H1 (cell line): ENCODE results near the gene TRO. TPM values are rescaled to one million over a fixed set of nuclear protein-coding genes. Genes with fewer than 3 reads are reported as not detected.
A peak's percentile ranks its signal among the peaks of the same experiment; 100 is the strongest.

Source experiments
- CTCF ChIA-PET: fragments of 300-600 bp; sonication (Branson Sonifier 250); formaldehyde crosslinking; loops from one replicate; lab custom pipeline; 2021; ENCODE audit not compliant: partially characterized antibody; lab: Charles Lee
- POLR2A ChIA-PET: fragments of 300-600 bp; sonication (Branson Sonifier 250); formaldehyde crosslinking; loops from one replicate; lab custom pipeline; 2021; ENCODE audit warnings: inconsistent platforms; ENCODE audit not compliant: partially characterized antibody; lab: Charles Lee
- DNase-seq, 2 experiments: peaks; one replicate each; pipeline versions ENCODE4 v3.0.0 to v3.0.0-alpha.2; 2010 to 2022; ENCODE audit warnings: low spot score in 2 of 2, low read depth in 1 of 2, mixed read lengths in 1 of 2
- FAIRE-seq: peaks from 2 replicates; lab custom pipeline; 2011; peaks lifted over from hg19 to GRCh38; lab: Jason Lieb, UNC
- H2AFZ ChIP-seq: 2 replicates; pipeline ENCODE4 v1.8.1; 2012; ENCODE audit warnings: low read length, inconsistent platforms
- H2AK5ac ChIP-seq: 2 replicates; pipeline ENCODE4 v1.6.1; 2013; ENCODE audit warnings: low read depth, low read length
- H2BK120ac ChIP-seq: replicated peaks from 2 replicates; pipeline ENCODE3; 2013; ENCODE audit warnings: low read depth, low read length, inconsistent platforms
- H2BK12ac ChIP-seq: 2 replicates; pipeline ENCODE4 v1.6.1; 2013; ENCODE audit warnings: low read depth, low read length
- H2BK15ac ChIP-seq: 2 replicates; pipeline ENCODE4 v1.6.1; 2013; ENCODE audit warnings: low read length
- H2BK20ac ChIP-seq: 2 replicates; pipeline ENCODE4 v1.6.1; 2013; ENCODE audit warnings: low read length
- H2BK5ac ChIP-seq: 2 replicates; pipeline ENCODE4 v1.6.1; 2013; ENCODE audit warnings: low read depth, low read length
- H3K14ac ChIP-seq: 2 replicates; pipeline ENCODE4 v1.6.1; 2013; ENCODE audit warnings: inconsistent platforms; ENCODE audit not compliant: insufficient read length
- H3K18ac ChIP-seq: 2 replicates; pipeline ENCODE4 v1.6.1; 2013; ENCODE audit warnings: low read length; ENCODE audit errors: extremely low read depth
- H3K23ac ChIP-seq: 2 replicates; pipeline ENCODE4 v1.6.1; 2013; ENCODE audit warnings: inconsistent platforms; ENCODE audit not compliant: insufficient read length
- H3K23me2 ChIP-seq: 2 replicates; pipeline ENCODE4 v1.6.1; 2013; ENCODE audit warnings: low read depth, low read length
- H3K27ac ChIP-seq: 2 replicates; pipeline ENCODE4 v1.6.1; 2011; ENCODE audit warnings: low read depth, low read length, inconsistent platforms
- H3K27me3 ChIP-seq, 4 experiments: replicated peaks in 1 of 4; 1 replicate in 1 of 4; 2 replicates in 3 of 4; pipeline versions ENCODE4 v1.6.1 to v1.8.1; 2011 to 2013; ENCODE audit warnings: low read length in 3 of 4, mild to moderate bottlenecking in 3 of 4, inconsistent platforms in 2 of 4, mixed read lengths in 2 of 4, moderate library complexity in 1 of 4; ENCODE audit not compliant: control insufficient read depth in 3 of 4, insufficient read depth in 3 of 4; ENCODE audit errors: extremely low read depth in 1 of 4
- H3K36me3 ChIP-seq, 4 experiments: 2 replicates each; pipeline versions ENCODE4 v1.6.1 to v1.8.1; 2011 to 2013; ENCODE audit warnings: mild to moderate bottlenecking in 4 of 4, low read length in 3 of 4, moderate library complexity in 2 of 4, control low read depth in 1 of 4, inconsistent platforms in 1 of 4; ENCODE audit not compliant: insufficient read depth in 4 of 4, control insufficient read depth in 2 of 4
- H3K4ac ChIP-seq: replicated peaks from 2 replicates; pipeline ENCODE3; 2013; ENCODE audit warnings: low read length, low read depth, mixed read lengths, inconsistent platforms; ENCODE audit not compliant: insufficient read length
- H3K4me1 ChIP-seq, 4 experiments: replicated peaks in 1 of 4; 1 replicate in 1 of 4; 2 replicates in 3 of 4; pipeline versions ENCODE4 v1.6.1 to v1.8.1; 2011 to 2013; ENCODE audit warnings: low read length in 3 of 4, inconsistent platforms in 2 of 4, mixed read lengths in 1 of 4; ENCODE audit not compliant: insufficient read depth in 4 of 4, control insufficient read depth in 3 of 4
- H3K4me2 ChIP-seq, 2 experiments: 2 replicates each; pipeline versions ENCODE4 v1.6.1 to v1.8.1; 2011 to 2013; ENCODE audit warnings: low read depth in 2 of 2, low read length in 2 of 2, control low read depth in 1 of 2, inconsistent platforms in 1 of 2, mild to moderate bottlenecking in 1 of 2; ENCODE audit not compliant: insufficient read depth in 1 of 2
- H3K4me3 ChIP-seq, 4 experiments: fragments of 200-600, 300-600 bp in 1 of 4; sonication (generic), shearing (Covaris generic), sonication (Bioruptor Twin) in 1 of 4; 2 replicates each; pipeline versions ENCODE4 v1.5.1 to v1.8.1; 2011 to 2016; ENCODE audit warnings: low read length in 4 of 4, low read depth in 3 of 4, control low read depth in 2 of 4, inconsistent platforms in 2 of 4, mild to moderate bottlenecking in 2 of 4, mixed read lengths in 1 of 4, moderate library complexity in 1 of 4; ENCODE audit not compliant: insufficient read depth in 2 of 4; ENCODE audit errors: extremely low read depth in 1 of 4
- H3K56ac ChIP-seq: replicated peaks from 2 replicates; pipeline ENCODE3; 2013; ENCODE audit warnings: low read depth, mild to moderate bottlenecking, mixed read lengths, low read length, inconsistent platforms; ENCODE audit not compliant: insufficient read length
- H3K79me1 ChIP-seq: 2 replicates; pipeline ENCODE4 v1.6.1; 2013; ENCODE audit warnings: low read depth, low read length, control low read depth
- H3K79me2 ChIP-seq, 2 experiments: 2 replicates each; pipeline versions ENCODE4 v1.6.1 to v1.8.1; 2012 to 2013; ENCODE audit warnings: low read length in 2 of 2, mild to moderate bottlenecking in 2 of 2, inconsistent platforms in 1 of 2; ENCODE audit not compliant: insufficient read depth in 2 of 2, control insufficient read depth in 1 of 2
- H3K9ac ChIP-seq, 4 experiments: replicated peaks in 1 of 4; 1 replicate in 1 of 4; 2 replicates in 3 of 4; pipeline versions ENCODE4 v1.6.1 to v1.8.1; 2011 to 2013; ENCODE audit warnings: low read depth in 3 of 4, low read length in 3 of 4, control low read depth in 2 of 4, mild to moderate bottlenecking in 2 of 4, moderate library complexity in 2 of 4, inconsistent platforms in 1 of 4; ENCODE audit errors: extremely low read depth in 1 of 4
- H3K9me3 ChIP-seq, 2 experiments: 2 replicates each; pipeline versions ENCODE4 v1.6.1 to v1.8.1; 2012 to 2013; ENCODE audit warnings: mild to moderate bottlenecking in 2 of 2, moderate library complexity in 2 of 2, control low read depth in 1 of 2, inconsistent platforms in 1 of 2, low read depth in 1 of 2, low read length in 1 of 2, mixed read lengths in 1 of 2; ENCODE audit not compliant: insufficient read depth in 2 of 2
- H4K20me1 ChIP-seq, 2 experiments: replicated peaks in 1 of 2; 2 replicates each; pipeline versions ENCODE3 to v1.8.1; 2011 to 2013; ENCODE audit warnings: inconsistent platforms in 2 of 2, low read length in 2 of 2, mild to moderate bottlenecking in 1 of 2; ENCODE audit not compliant: insufficient read depth in 2 of 2, control insufficient read depth in 1 of 2
- H4K5ac ChIP-seq: 2 replicates; pipeline ENCODE4 v1.6.1; 2013; ENCODE audit warnings: low read length, low read depth, mixed read lengths, inconsistent platforms; ENCODE audit not compliant: insufficient read length
- H4K8ac ChIP-seq: 2 replicates; pipeline ENCODE4 v1.8.0; 2013; ENCODE audit warnings: mild to moderate bottlenecking, moderate library complexity, low read length, inconsistent platforms; ENCODE audit not compliant: insufficient read depth; ENCODE audit errors: extremely low read depth
- H4K91ac ChIP-seq: replicated peaks from 2 replicates; pipeline ENCODE3; 2013; ENCODE audit warnings: low read length, mixed read lengths, inconsistent platforms; ENCODE audit not compliant: insufficient read length
- ATF3 ChIP-seq: IDR thresholded peaks from 2 replicates; pipeline ENCODE4 v1.6.1; 2011; ENCODE audit warnings: low read depth, mild to moderate bottlenecking, low read length; ENCODE audit not compliant: insufficient read depth
- E2F6 ChIP-seq: IDR thresholded peaks from 2 replicates; pipeline ENCODE4 v1.6.1; 2012; ENCODE audit warnings: inconsistent platforms
- EP300 ChIP-seq, 2 experiments: IDR thresholded peaks; 1 replicate in 1 of 2; 2 replicates in 1 of 2; pipeline ENCODE4 v1.6.1; 2011 to 2012; ENCODE audit warnings: low read depth in 2 of 2, low read length in 2 of 2, mild to moderate bottlenecking in 2 of 2, borderline replicate concordance in 1 of 2, inconsistent platforms in 1 of 2, moderate library complexity in 1 of 2
- GTF2F1 ChIP-seq: IDR thresholded peaks from 2 replicates; pipeline ENCODE4 v1.6.1; 2012; ENCODE audit warnings: low read depth, low read length, improper control_type of control experiment, borderline replicate concordance
- HDAC2 ChIP-seq, 2 experiments: fragments of 300-600 bp in 1 of 2; sonication (generic) in 1 of 2; IDR thresholded peaks; 2 replicates each; pipeline ENCODE4 v1.6.1; 2011 to 2012; ENCODE audit warnings: low read depth in 2 of 2, low read length in 2 of 2, mild to moderate bottlenecking in 2 of 2, moderate library complexity in 2 of 2, borderline replicate concordance in 1 of 2, inconsistent platforms in 1 of 2
- JUND ChIP-seq: IDR thresholded peaks from 2 replicates; pipeline ENCODE4 v1.6.1; 2011; ENCODE audit warnings: mild to moderate bottlenecking, improper control_type of control experiment, low read length
- RAD21 ChIP-seq, 2 experiments: IDR thresholded peaks in 1 of 2; conservative IDR thresholded peaks in 1 of 2; 2 replicates each; pipeline ENCODE4 v1.6.1; 2011; ENCODE audit warnings: low read depth in 2 of 2, low read length in 2 of 2, improper control_type of control experiment in 1 of 2, inconsistent platforms in 1 of 2, mild to moderate bottlenecking in 1 of 2, moderate library complexity in 1 of 2
- SIRT6 ChIP-seq: IDR thresholded peaks from one replicate; pipeline ENCODE4 v1.7.1; 2012; ENCODE audit warnings: low read length, inconsistent platforms
- TCF12 ChIP-seq: IDR thresholded peaks from 2 replicates; pipeline ENCODE4 v1.6.1; 2011; ENCODE audit warnings: low read depth, mild to moderate bottlenecking, low read length
- USF2 ChIP-seq: IDR thresholded peaks from 2 replicates; pipeline ENCODE4 v1.6.1; 2011; ENCODE audit warnings: low read length, improper control_type of control experiment
- WGBS, 2 experiments: shearing (Covaris generic) in 1 of 2; methylation state at CpG; one replicate each; pipeline versions ENCODE4 v1.1.6 to v1.1.7; 2013 to 2015; ENCODE audit warnings: low lambda C conversion rate in 2 of 2, mixed read lengths in 2 of 2, inconsistent platforms in 1 of 2, low coverage in 1 of 2, missing lambda C conversion rate in 1 of 2; ENCODE audit not compliant: insufficient replicate concordance in 2 of 2, insufficient coverage in 1 of 2, insufficient read length in 1 of 2; ENCODE audit errors: extremely low coverage in 1 of 2, missing lambda C conversion rate in 1 of 2; 5-methylcytosine and 5-hydroxymethylcytosine counted together
- polyA plus RNA-seq, 7 experiments: library from polyadenylated mRNA; depleted of rRNA in 3 of 7; stranded (reverse) in 5 of 7; unstranded in 2 of 7; fragments of >200 nt in 5 of 7; fragments of 200-250 nt in 2 of 7; gene quantifications; 1 replicate in 5 of 7; 2 replicates in 1 of 7; 4 replicates in 1 of 7; pipeline versions ENCODE4 v1.2.1 to v1.2.3, GENCODE V29; 2011 to 2013; ENCODE audit warnings: missing spikeins in 2 of 7, mixed read lengths in 2 of 7
- total RNA-seq: library from RNA; stranded (reverse); fragmentation: NEBNext Ultra II Directional; extraction: Animal tissue kit (Norgen Biotek cat#: 25700); gene quantifications from 2 replicates; pipeline ENCODE4 v1.2.1, GENCODE V29; 2021

The TRO gene
- total and polyA plus RNA-seq, 2 of the 8 experiments (the other 6 are each of a cell fraction or from before 2014, with no cell fraction given): 49.5 to 57.6 TPM

- Histone ChIP-seq H3K14ac (no peak overlapping the region), H2BK15ac (no peak overlapping the region), H3K4me3 (no peak overlapping the region), H2BK12ac (no peak overlapping the region), H4K5ac (no peak overlapping the region), H4K20me1 (no peaks in the 10 kb centered on the region), H4K91ac (no peak overlapping the region), H3K23me2 (no peaks in the 10 kb centered on the region; the same call in 1 of the 2 replicates), H3K79me1 (no peaks in the 10 kb centered on the region; the same call in 1 of the 2 replicates), H3K56ac (no peak overlapping the region), H3K18ac (no peak overlapping the region), H3K9me3 (no peaks in the 10 kb centered on the region), H2BK20ac (no peak overlapping the region), H2AK5ac (no peak overlapping the region), H3K9ac (no peak overlapping the region), H3K4ac (no peak overlapping the region), H2BK5ac (no peak overlapping the region), H2BK120ac (no peak overlapping the region), H3K4me1 (no peaks in the 10 kb centered on the region), H3K23ac (no peak overlapping the region), H3K27ac (no peak overlapping the region), H4K8ac (no peak overlapping the region), H2AFZ (no peak overlapping the region), H3K79me2 (peaks cover 0 to 8% of the 10 kb centered on the region in 2 experiments; a peak in 1 of 4 replicates), H3K36me3 (peaks cover 0 to 39% (median 22%) of the 10 kb centered on the region in 4 experiments; a peak in 6 of 8 replicates), H3K4me2 (peak overlapping the region in 1 of 2 experiments; percentile 74; a peak in 2 of 4 replicates), H3K27me3 (no peaks in the 10 kb centered on the region)
- FAIRE-seq (no peak), DNase-seq (no peak)
- WGBS, 2 experiments: 88% methylated on average over 2 of the region's 3 CpGs; no CpG with 5 or more reads in 1 of the 2 experiments
- CTCF ChIA-PET: interaction anchor here (0.6 kb wide), 1 partner anchor 204 kb away, joined by 3 read pairs; no protein-coding TSS in a partner anchor
- POLR2A ChIA-PET: interaction anchor here (1.0 kb wide), 1 partner anchor 78 kb away, joined by 7 read pairs; the partner anchor contains the start of gene APEX2
- TF ChIP-seq HDAC2 (IDR thresholded peaks at IDR 0.05; ENCODE audit: borderline replicate concordance in 1 of 2, low read depth in 2 of 2, low read length in 2 of 2): no peak
- no peak for TF ChIP-seq EP300 (IDR thresholded peaks at IDR 0.05; ENCODE audit: borderline replicate concordance in 1 of 2, low read depth in 2 of 2, low read length in 2 of 2)
- no peak for TF ChIP-seq ATF3
- TF ChIP-seq USF2: no peak
- no peak for TF ChIP-seq JUND
- no peak for TF ChIP-seq RAD21 (IDR thresholded peaks at IDR 0.05 in 1 of 2, conservative IDR thresholded peaks at IDR 0.05 in 1 of 2; ENCODE audit: low read depth in 2 of 2, low read length in 2 of 2)
- no peak for TF ChIP-seq TCF12
- no peak for TF ChIP-seq GTF2F1
- TF ChIP-seq SIRT6: no peak
- no peak for TF ChIP-seq E2F6
Observed at GRCh38 chrX:54922547-54922946, 1.9 kb downstream of the TRO start.
